Measurements from ENCODE around the gene SLCO4A1.
A peak's percentile ranks its signal among the peaks of the same experiment; 100 is the strongest.

The SLCO4A1 gene

DNA sequence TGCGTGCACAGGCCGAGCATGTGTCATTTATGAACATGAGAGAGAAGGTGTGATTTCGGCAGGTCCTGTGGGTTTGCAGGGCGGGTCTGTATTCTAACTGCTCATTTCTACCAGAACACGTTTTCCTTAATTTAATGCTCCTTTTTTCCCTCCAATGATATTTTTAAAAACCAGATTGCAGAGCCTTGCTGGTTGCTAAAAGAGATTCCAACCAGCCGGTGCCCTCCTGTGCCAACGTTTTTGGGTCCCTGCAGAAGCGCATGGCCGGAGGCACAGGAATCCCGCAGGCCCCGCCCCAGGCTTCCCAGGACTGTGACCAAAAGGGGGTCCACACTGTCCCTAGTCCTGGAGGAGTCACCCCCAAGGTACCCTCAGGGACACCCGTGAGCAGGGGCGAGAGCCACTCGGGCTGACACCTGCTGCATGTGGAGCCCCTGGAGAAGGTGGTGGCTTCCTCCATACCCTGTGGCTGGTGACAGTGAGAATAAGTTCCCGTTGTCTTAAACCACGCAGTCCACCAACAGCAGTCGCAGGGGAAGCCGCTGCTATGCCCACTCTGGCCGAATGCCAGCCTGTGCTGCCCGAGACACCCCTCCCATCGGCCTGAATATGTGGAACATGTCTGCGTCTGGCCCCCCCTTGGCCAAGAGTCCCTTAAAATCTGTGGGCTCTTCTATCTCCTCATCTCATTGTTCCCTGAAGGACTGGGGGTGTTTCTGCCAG, 50.7 kb downstream of the SLCO4A1 start:
- H3K4me3 ChIP-seq, result no peak overlapping the region
- no peak overlapping the region for H3K27ac ChIP-seq

DNA sequence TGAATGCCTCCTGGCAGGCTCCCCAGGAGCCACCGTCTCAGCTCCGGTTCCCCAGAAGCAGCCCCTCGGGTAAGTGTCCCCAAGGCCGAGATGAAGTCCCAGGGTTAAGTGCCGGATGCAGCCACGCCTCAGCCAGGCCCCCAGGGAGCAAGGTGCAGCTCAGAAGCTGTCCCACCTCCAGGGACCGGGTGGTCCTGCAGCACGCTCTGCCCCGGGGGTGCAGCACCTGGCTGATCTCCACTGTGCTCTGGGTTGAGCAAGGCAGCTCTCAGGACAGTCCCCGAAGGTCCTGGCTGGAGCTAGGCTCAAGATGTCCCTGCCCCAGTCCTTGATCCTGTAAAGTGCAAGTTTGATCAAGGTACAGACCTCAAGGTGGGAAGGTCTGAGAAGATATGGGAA, 51.2 kb downstream of the SLCO4A1 start:
- no peak overlapping the region for H3K4me3 ChIP-seq

DNA sequence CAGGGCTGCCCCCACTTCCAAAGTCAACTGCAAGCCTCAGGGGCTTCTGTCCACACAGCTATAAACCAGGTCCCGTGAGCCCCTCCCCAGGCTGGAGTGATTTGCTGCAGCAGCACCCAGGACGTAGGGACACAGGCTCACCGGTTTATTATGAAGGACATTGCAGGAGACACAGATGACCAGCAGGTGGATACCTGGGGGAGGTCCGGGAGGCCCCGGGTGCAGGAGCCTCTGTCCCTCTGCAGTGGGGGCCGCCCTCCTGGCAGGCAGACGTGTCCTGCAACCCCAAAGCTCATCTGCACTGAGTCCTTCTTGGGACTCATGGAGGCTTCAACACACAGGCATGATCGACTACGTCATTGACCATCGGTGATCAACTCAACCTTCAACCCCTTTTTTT, 51.8 kb downstream of the SLCO4A1 start:
- Histone ChIP-seq H3K27ac (no peak overlapping the region), H3K4me3 (no peak overlapping the region)

More for the DNA sequence above, 51.2 kb downstream of the SLCO4A1 start:
- no peak overlapping the region for H3K27ac ChIP-seq

DNA sequence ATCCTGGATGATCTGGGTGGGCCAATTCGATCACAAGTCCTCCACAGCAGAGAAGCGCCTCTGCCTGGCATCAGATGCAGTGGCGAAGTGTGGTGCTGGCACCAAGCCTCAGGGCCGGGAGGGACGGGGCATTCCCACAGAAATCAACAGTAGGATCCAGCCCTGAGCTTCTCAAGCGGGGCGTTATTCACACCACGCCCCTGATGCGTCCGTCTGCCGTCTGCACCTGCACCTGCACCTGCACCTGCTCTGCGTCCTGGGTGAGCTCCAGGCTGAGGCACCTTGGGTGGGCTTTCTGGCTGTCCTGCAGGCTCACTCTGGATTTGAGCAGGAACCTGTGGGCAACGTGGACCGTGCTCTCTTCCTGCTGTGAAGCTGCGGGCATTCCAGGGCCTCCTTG, 52.6 kb downstream of the SLCO4A1 start:
- H3K4me3 ChIP-seq, result no peak overlapping the region
- no peak overlapping the region for H3K27ac ChIP-seq

DNA sequence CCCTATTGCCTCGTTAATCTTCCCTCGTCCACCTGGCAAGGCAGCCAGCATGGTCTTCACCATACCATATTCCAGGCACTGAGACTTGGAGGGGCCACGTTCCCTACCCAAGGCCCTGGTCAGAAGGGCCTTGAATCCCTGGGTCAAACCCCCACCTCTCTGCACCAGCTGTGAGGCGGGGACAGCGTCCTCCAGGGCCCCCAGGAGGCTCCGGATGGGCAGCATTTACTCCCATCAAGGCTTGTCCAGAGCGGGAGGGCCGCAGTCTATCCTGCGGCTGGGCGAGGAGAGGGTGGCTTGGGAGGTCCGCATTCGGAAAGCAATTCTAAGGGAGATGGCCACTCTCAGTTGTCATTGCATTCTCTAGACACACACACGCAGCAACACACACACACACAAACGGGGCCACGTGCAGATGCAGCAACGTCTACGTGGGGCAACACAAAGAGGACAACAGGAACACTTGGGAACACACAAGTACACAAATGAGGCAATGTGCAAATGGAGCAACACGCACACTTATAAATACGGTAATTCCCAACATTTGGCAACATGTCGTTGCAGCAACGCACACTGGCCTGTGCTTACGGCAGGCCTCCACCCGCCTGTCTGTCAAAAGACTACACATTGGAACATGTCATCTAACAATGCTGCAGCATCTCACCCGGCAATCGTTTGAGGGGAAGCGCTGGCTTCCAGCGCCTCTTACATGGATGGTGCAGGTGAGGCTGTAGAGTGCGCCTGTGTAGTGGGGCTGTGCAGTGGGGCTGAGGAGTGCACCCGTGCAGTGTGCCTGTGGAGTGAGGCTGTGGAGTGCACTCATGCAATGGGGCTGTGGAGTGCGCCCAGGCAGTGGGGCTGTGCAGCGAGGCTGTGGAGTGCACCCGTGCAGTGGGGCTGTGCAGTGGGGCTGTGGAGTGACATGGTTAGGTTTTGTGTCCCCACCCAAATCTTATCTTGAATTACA, 53.4 kb downstream of the SLCO4A1 start:
- H3K27ac ChIP-seq, result no peak overlapping the region
- H3K4me3 ChIP-seq, result no peak overlapping the region

DNA sequence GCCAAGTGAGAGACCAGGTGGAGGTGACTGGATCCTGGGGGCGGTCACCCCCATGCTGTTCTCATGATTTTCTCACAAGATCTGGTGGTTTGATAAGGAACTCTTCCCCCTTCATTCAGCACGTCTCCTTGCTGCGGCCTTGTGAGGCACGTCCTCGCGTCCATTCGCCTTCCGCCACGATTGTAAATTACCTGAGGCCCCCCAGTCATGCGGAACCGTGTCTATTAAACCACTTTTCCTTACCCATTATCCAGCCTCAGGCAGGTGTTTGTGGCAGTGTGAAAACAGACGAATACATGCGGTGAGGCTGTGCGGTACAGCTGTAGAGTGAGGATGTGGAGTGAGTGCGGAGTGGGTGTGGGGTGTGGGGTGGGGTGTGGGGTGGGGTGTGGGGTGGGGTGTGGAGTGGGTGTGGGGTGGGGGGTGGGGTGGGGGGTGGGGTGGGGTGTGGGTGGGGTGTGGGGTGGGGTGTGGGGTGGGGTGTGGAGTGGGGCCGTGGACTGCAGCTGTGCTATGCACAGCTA, 54.2 kb downstream of the SLCO4A1 start:
- H3K27ac ChIP-seq, result no peak overlapping the region

DNA sequence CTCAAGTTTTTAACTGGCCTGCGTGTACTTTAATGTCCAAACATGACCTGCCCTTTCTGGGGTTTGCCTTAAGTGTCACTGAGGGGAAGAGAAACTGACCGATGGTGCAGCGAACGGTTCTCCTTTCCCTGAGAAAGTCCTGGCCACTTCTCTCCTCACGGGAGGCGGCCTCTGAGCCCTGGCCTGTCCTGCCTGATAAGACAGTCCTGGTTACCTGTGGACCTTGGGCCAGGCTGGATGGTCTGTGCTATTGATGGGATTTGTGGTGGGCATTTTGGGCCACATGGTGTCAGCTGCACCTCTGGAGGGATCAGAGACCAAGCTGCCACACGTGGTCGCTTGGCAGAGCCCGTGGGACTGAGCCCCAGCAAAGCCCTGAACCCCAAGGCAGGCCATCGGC, 54.7 kb downstream of the SLCO4A1 start:
- Histone ChIP-seq H3K4me3 (no peak overlapping the region), H3K27ac (no peak overlapping the region)

More for the DNA sequence above, 54.2 kb downstream of the SLCO4A1 start:
- no peak overlapping the region for H3K4me3 ChIP-seq

DNA sequence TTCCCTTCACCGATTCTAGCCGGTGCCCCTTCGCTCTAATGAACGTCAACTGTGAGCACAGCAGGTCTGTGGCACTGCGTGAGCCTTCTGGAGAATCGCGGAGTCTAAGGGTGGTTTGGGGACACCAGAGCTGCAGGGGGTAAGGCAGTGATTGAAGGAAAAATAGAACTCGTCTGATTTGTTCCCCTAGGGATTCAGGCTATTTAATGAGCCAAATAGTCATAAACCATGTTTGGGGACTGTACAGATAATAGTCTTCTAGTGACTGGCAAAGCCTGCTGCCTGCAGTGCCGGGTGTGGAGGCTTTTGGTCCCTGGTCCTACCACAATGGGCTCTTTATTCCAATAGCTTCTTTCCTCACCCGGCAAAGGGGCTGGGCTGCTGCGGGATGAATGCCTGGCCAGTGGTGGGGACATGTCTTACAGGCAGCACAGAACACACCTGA, 55.2 kb downstream of the SLCO4A1 start:
- H3K4me3 ChIP-seq, result no peak overlapping the region
- H3K27ac ChIP-seq, result no peak overlapping the region

DNA sequence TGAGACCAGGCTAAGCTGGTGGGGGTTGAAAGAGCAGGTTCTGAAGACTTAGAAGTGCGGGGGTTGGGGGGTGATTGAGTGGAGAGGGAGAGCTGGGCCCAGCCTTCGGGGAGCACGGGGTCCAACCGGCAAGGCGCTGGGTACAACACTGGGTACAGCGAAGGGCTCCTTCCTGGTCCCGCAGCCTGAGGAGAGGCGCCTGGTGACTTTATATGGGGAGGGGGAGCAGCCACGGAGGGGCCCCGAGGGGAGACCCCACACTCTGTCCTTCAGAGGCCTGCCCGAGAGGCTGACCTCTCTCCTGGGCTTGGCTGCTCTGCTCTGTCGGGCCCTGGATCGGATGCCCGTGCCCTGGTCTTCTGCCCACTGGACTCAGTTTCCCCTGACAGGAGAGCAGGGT, 55.9 kb downstream of the SLCO4A1 start:
- no peak overlapping the region for H3K4me3 ChIP-seq
- H3K27ac ChIP-seq, result no peak overlapping the region

DNA sequence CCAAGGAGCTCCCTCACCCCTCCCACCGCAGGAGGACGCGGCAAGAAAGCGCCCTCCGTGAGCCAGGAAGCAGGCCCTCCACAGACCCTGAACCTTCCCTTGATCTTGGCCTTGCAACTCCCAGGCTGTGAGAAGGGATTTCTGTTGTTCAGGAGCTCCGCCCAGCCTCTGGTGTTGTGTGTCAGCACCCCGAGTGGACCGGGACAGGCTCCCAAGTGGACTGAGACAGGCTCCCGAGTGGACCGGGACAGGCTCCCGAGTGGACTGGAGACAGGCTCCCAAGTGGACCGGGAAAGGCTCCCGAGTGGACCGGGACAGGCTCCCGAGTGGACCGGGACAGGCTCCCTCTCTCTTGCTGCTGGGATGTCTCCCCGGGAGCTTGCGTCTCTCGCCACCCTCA, 57.0 kb downstream of the SLCO4A1 start:
- Histone ChIP-seq H3K27ac (no peak overlapping the region), H3K4me3 (no peak overlapping the region)

DNA sequence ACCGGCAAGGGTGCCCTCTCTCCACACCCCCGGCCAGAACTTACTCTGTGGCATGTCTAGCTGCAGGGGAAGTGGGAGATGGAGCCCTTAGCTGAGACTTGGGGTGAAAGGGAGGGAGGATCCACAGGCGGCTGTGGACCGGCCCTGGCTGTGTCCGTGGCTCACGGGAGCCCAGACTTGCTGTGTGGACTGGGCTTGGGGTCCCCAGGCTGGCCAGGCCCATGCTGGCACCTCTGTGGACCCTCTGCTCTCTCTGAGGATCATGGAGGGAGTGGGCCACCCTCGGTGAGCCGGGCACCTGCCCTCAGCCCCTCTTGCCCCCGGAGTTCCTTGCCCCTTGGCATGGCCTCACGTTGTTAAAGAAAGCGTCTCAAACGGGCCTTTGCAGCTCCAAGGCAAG, 57.4 kb downstream of the SLCO4A1 start:
- H3K4me3 ChIP-seq, result no peak overlapping the region
- H3K27ac ChIP-seq, result no peak overlapping the region

DNA sequence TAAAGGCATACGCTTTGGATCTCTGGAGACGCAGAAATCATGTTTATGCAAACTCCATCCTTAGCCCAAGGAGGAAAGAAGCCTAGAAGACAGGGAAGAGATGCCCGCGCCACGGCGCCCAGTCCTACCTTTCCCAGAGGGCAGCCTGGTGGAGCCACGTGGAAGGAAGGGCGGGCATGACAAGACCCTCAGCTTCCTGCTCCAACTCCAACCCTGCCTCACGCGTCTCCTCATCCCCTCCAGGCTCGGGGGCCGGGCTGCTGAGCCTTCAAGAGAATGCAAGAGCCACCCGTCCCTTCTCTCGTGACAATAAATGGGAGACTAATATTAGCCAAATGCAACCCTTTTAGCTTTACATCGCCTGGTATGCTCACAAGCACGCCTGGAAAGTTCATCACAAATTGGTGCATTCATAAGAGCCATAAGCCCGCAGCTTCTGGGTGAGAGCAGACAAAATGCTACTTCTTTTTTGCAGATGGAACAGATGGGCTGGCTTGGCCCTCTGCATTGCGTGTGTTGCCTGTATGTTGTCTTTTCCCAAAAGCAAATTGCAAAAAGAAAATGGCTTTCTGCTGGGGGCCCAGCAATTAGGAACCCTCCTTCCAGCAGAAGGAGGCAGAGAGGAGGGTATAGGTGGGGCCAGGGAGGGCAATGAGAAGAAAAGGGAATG, 58.1 kb downstream of the SLCO4A1 start:
- Histone ChIP-seq H3K4me3 (no peak overlapping the region), H3K27ac (no peak overlapping the region)

DNA sequence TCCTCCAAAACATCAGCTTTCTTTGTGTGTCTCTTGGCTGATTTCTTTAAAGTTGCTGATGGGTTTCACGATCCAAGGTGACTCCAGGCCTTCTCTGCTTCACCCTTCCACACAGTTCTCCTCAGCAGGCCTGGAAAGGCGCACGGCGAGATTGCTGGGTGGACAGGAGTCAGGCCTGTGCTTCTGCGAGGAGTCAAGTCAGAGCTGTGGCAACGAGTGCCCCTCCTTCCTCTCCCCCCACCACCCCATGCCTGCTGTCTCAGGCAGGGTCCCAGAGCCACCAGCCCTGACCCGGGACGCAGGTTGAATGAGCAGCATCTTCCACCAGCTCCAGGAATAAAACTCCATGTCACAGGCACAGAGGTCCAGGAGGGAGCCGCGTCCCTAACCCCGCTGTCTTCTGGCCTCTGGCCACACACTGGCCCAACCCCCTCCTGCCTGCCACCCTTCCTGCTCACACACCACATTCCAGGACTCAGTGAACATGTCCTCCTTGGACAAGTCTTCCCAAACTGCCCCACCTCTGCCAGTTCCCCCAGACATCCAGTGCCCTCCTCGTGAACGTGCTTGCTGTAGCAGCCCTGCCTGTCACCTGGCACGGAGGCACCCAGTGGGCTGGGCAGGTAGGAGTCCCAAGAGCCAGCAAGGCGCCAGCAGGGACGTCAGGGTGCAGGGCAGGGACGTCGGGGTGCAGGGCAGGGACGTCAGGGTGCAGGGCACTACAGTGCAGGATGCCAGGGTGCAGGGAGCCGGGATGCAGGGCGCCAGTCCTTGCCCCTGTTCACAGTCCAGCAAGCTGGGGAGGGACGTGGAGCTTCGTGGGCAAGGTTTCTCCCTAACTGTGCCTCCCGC, 59.1 kb downstream of the SLCO4A1 start:
- Histone ChIP-seq H3K4me3 (no peak overlapping the region), H3K27ac (no peak overlapping the region)

DNA sequence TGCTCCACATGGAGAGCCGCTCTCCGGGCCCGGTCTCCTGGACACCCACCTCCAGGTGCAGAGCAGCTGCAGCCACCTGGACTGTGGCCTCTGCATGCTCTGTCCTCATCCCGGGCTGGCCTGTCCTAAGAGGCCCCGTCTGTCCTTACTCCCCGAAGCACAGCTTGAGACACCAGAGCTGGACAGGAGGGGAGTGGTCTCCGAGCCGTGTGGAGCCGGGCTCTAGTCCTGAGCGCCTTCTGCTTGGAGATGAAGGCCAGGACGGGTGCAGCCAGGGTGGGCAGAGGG, 59.7 kb downstream of the SLCO4A1 start:
- Histone ChIP-seq H3K27ac (no peak overlapping the region), H3K4me3 (no peak overlapping the region)

DNA sequence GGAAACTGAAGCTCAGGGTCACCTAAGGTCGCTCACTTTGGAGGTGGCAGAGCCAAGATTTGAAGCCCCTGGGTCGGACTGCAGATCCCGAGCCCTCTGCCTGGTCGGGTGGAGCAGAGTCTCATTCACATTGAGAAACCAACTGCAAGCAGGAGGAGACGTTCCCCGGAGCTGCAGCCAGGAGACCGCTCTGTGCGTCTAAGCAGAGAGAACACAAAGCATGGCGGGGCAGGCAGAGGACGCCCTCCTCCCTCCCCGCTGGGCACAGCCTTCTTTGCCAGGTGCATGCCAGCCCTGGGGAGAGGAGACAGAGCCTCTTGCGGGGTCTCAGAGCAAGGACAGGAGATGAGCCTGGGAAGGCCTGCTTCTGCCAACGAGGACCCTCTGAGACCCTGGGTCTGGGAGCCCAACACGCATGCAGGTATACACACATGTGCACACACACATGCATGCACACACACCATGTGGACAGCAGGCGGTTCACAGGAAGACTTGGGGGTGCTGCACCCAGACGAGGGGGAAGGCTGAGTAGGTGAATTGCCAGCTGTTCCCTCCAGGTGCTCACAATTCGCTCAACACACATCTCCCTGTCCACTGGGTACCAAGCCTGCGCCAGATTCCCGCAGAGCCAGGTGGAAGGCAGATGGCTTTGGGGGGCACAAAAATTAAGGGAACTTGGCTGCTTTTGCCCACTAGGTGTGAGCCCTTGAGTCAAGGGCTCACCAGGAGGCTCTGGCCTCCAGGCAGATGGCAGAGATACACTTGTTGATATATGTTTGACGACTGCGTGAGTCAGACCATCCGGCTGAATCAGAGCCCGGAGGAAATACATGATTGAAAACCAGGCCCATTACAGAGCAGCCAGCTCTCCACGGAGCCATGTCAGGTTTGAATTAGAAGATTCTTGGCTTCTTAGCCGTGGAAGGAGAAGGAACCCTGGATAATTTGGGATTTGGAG, 60.9 kb downstream of the SLCO4A1 start:
- peak overlapping the region in 7 of 21 experiments; percentile 4 to 59 (median 36) for H3K27ac ChIP-seq
- no peak overlapping the region for H3K4me3 ChIP-seq

DNA sequence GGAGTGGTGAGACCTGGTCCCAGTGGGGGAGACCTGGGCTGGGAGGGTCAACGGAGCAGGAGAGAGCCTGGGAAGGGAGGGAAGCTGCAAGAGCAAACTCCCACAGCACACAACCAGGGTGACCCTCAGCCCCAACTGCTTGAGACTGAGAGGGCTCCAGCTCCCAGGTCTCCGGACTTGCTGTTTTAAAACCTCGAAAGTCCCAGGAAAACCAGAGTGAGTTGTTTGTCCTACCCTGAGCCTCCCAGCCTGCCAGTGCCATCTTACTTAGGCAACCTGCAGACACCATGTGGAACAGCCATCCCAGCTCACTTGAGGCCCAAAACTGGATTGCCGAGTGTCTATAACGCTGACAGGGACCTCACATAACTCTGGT, 61.5 kb downstream of the SLCO4A1 start:
- H3K4me3 ChIP-seq, result no peak overlapping the region
- H3K27ac ChIP-seq, result peak overlapping the region in 8 of 21 experiments; percentile 4 to 59 (median 32)

DNA sequence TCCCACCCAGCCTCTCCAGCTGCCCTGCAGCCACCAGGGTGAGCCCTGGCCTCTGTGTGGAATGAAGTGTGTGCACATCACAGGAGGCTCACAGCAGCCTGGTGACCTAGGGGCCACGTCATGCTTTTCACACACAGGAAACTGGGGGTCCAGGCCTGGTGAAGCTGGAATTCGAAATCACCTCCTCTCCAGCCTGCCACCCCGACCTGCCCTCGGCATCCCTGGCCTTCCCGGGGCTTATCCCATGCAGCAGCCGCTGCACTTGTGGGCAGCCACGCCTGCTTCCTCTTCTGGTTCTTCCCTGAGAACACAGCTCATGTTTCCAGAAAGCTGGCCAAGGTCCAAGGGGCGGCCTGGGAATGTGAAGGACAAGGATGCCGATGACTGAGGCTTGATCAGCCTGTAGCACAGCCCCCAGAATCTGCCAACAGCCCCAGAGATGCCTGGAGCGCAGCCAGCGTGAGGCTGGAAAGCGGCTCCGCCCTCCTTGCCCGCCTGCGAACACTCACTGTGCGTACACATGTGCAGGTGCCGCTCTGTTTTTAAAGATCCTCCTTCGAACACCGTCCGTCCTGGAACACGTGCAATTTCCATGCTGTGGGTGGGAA, 62.1 kb downstream of the SLCO4A1 start:
- Histone ChIP-seq H3K27ac (peak overlapping the region in 3 of 21 experiments; percentile 4 to 59 (median 10)), H3K4me3 (no peak overlapping the region)

DNA sequence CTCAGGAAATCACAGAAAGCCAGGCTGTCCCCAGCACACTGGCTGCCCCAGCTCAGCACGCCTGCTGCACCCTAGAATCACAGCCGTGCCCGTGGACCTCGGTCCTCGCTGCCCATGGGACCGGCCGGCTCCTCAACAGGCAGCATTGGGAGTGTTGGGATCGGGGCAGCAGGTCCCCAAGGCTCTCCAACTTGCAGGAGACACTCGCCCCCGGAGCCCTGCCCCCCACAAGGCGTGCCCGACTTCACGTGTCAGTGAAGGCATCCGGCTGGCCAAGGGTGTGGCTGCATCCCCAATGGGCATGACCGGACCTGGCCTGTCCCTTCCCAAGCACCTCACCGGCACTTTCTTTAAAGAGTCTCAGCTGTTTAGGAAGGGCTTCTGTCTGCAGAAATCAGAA, 63.3 kb downstream of the SLCO4A1 start:
- Histone ChIP-seq H3K27ac (no peak overlapping the region), H3K4me3 (no peak overlapping the region)
